ENCODE results near the gene ILK. TPM values are rescaled to one million over a fixed set of nuclear protein-coding genes. Genes with fewer than 3 reads are reported as not detected.

Gene ILK
- total RNA-seq, 1 donor from 2014 or later, result 128 TPM

DNA sequence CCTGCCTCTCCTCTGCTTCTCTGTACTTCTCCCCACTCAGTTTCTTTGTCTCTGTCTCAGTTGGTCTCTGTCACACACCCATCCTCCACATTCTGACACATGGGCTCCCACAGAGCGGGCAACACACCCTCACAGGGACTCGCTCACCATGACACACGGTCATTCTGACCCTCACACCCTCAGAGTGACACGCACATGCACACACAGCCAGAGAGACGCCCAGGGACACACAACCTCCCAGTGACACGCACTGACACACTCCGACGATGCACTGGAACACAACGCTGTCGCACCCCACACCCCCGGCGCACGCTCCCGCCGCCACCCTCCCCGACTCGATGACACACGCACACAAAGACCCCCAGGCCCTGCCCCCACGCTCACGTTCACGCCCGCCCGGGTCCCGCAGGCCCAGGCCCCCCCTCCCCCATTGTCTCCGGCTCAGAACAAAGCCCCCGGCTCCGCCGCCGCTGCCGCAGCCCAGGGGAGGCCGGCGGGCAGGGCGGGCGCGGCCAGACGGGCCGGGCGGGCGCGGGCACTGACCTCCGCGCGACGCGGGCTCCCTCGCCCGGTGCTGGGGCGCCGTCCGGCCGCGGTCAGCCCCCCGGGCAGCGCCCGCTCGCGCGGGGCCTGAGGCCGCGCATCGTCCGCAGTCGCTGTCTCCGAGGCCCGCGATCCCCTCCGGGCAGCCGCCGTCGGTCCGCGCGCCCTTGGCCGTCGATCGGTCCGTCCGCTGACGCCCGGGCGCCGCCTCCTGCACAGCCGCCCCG lies 51.6 kb downstream of the ILK start:
- no peak overlapping the region for H3K4me3 Mint-ChIP-seq
- H3K27ac Mint-ChIP-seq, result no peak overlapping the region
- ATAC-seq (ENCODE audit: low read depth) (peak; percentile 53), DNase-seq (no peak)
- intact Hi-C loops (cut with micrococcal nuclease), result loop anchor here (1.0 kb wide), 1 partner anchor 28 kb away; the partner anchor contains the start of gene MRPL17
- no peaks in the 10 kb centered on the region for H3K36me3 Mint-ChIP-seq (ENCODE audit: low read depth)
- ChIA-PET CTCF (no interaction called here), POLR2A (interaction anchor here (1.0 to 1.6 kb wide), 2 partner anchors 36 to 43 kb away, joined by 3 to 5 read pairs; partner anchors contain the start of genes TAF10 and TPP1)
- H3K4me1 Mint-ChIP-seq, result peaks cover 3% of the 10 kb centered on the region
- no peaks in the 10 kb centered on the region for H3K9me3 Mint-ChIP-seq
- TF ChIP-seq, protein P1, sequence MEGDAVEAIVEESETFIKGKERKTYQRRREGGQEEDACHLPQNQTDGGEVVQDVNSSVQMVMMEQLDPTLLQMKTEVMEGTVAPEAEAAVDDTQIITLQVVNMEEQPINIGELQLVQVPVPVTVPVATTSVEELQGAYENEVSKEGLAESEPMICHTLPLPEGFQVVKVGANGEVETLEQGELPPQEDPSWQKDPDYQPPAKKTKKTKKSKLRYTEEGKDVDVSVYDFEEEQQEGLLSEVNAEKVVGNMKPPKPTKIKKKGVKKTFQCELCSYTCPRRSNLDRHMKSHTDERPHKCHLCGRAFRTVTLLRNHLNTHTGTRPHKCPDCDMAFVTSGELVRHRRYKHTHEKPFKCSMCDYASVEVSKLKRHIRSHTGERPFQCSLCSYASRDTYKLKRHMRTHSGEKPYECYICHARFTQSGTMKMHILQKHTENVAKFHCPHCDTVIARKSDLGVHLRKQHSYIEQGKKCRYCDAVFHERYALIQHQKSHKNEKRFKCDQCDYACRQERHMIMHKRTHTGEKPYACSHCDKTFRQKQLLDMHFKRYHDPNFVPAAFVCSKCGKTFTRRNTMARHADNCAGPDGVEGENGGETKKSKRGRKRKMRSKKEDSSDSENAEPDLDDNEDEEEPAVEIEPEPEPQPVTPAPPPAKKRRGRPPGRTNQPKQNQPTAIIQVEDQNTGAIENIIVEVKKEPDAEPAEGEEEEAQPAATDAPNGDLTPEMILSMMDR (IDR thresholded peaks at IDR 0.05), result no peak
- peaks cover 6% of the 10 kb centered on the region for H3K27me3 Mint-ChIP-seq

DNA sequence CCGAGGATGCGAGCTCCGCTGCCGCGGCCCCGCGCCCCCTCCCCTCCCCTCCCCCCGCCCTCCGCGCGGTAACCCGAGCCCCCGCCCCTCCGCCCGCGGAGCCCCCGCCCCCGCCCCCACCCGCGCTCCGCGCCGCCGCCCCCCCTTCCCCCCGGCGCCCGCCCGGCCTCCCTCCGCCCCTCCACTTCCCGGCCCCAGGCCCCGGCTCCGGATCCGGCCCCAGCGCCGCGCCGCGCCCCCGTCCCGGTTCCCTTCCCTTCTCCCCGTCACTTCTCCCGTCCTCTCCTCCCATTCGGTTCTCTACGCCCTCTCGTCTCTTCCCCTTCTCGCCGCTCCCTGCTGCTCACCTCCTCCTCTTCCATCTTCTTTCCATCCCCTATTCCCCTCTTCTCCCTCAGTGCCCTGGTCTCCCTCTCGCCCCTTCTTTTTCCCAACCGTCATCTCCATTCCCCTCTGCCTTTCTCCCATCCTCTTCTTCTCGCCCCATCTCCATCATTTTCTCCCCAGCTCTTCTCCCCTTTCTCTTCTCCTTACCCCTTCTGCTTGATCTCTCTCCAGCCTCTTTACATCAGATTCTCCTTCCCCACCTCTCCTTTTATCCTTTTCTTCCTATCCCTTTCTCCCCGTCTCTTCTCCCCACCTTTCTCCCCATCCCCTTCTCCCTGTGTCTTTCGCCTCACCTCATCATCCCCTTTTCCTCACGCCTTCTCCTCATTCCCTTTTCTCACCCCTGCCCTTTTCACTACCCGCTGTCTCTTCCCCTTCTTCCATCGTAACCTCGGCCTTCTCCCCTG lies 52.4 kb downstream of the ILK start, which contains the start of gene DCHS1:
Gene DCHS1 (minus strand): TSS at position 20 of the 794 bp plus-strand sequence. CDS start 14,196 bp downstream, outside the sequence.
- no peak for DNase-seq
- peak; percentile 38 for ATAC-seq (ENCODE audit: low read depth)
- ChIA-PET CTCF (no interaction called here), POLR2A (interaction anchor here (0.7 to 1.6 kb wide), 3 partner anchors 33 to 44 kb away, joined by 3 to 5 read pairs (median 3); partner anchors contain the start of genes TAF10 and TPP1)
- Mint-ChIP-seq H3K4me1 (peaks cover 3% of the 10 kb centered on the region), H3K9me3 (no peaks in the 10 kb centered on the region), H3K4me3 (peak within 1 kb of the TSS; percentile 71), H3K27me3 (peaks cover 6% of the 10 kb centered on the region), H3K27ac (no peak within 1 kb of the TSS), H3K36me3 (ENCODE audit: low read depth) (no peaks in the 10 kb centered on the region)
- intact Hi-C loops (cut with micrococcal nuclease), result loop anchor here (1.0 kb wide), 1 partner anchor 27 kb away; the partner anchor contains the start of gene MRPL17
- TF ChIP-seq, protein P1 (IDR thresholded peaks at IDR 0.05), result no peak

DNA sequence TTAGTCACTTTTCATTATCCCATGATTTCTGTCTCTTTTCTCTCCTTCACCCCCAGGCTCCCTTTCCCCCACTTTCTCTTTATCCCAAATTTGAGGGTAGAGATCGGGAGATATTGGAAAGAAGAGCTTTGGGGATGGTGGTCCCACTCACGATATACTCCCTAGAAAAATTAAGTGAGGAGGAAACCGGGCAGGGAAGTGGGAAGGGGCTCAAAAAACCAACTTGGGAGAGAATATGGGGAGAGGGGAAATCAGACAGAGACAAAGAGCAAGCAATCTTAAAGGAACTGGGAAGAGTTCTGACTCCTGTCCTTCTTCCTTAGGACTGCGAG lies 53.0 kb downstream of the ILK start:
- TF ChIP-seq, protein P1 (IDR thresholded peaks at IDR 0.05), result no peak
- DNase-seq (no peak), ATAC-seq (ENCODE audit: low read depth) (no peak)
- Mint-ChIP-seq H3K27ac (no peak overlapping the region), H3K9me3 (no peaks in the 10 kb centered on the region), H3K36me3 (ENCODE audit: low read depth) (no peaks in the 10 kb centered on the region), H3K4me3 (peak overlapping the region; percentile 71), H3K27me3 (peaks cover 6% of the 10 kb centered on the region), H3K4me1 (peaks cover 3% of the 10 kb centered on the region)
- intact Hi-C loops (cut with micrococcal nuclease), result no loop called here
- POLR2A ChIA-PET, result interaction anchor here (0.7 to 1.6 kb wide), 2 partner anchors 32 to 37 kb away, joined by 3 to 5 read pairs; partner anchors contain the start of gene TPP1
- CTCF ChIA-PET, result no interaction called here

DNA sequence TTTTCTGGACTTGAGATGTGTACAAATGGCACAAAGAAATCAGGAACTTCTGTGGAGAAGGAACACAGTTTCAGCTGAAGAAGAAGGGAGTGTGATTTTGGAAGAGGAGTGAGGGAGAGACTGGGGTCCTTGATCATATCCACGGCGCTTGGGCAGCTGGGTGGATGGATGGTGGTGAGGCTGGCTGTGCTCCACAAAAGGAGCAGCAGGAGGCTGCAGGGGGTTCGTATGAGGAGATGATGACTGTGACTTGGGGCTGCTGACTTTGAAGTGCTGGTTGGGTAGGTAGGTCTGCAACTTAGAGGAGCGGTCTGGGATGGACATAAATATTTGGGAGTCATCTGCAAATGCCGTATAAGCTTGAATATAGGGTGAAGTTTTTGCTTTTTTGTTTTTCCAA lies 53.4 kb downstream of the ILK start:
- H3K36me3 Mint-ChIP-seq (ENCODE audit: low read depth), result no peaks in the 10 kb centered on the region
- TF ChIP-seq, protein P1 (IDR thresholded peaks at IDR 0.05), result no peak
- ATAC-seq (ENCODE audit: low read depth), result no peak
- peaks cover 3% of the 10 kb centered on the region for H3K4me1 Mint-ChIP-seq
- intact Hi-C loops (cut with micrococcal nuclease), result no loop called here
- H3K27ac Mint-ChIP-seq, result no peak overlapping the region
- peaks cover 6% of the 10 kb centered on the region for H3K27me3 Mint-ChIP-seq
- H3K4me3 Mint-ChIP-seq, result peak overlapping the region; percentile 71
- no peak for DNase-seq
- ChIA-PET POLR2A (interaction anchor here (0.6 to 1.6 kb wide), 3 partner anchors 13 to 38 kb away, joined by 3 to 5 read pairs (median 3); partner anchors contain the start of gene TPP1), CTCF (no interaction called here)
- H3K9me3 Mint-ChIP-seq, result no peaks in the 10 kb centered on the region

Data from activated B cell treated with CpG ODN at 0.5 μM for 24 hours (primary cell).